NCI-H2196 (cell line): ENCODE data around the gene MYLIP.

Source experiments
- DNase-seq: peaks from one replicate; lab custom pipeline; 2025; ENCODE audit not compliant: unreplicated experiment; lab: John Stamatoyannopoulos, UW

The MYLIP gene

GRCh38 chr6:16128759-16129622 lies at the start of gene MYLIP:
TSS of gene MYLIP (plus strand) at chr6:16129086. CDS start at chr6:16129323, 237 bp downstream.
- peak; percentile 96 for DNase-seq

- no peak for DNase-seq
Observed at GRCh38 chr6:16079354-16079753, 49.5 kb upstream of the MYLIP start.

GRCh38 chr6:16080204-16080603 lies 48.7 kb upstream of the MYLIP start:
- no peak for DNase-seq

GRCh38 chr6:16081326-16081725 lies 47.6 kb upstream of the MYLIP start:
- no peak for DNase-seq

GRCh38 chr6:16082361-16082760 lies 46.5 kb upstream of the MYLIP start:
- DNase-seq, result no peak

GRCh38 chr6:16086965-16087364 lies 41.9 kb upstream of the MYLIP start:
- no peak for DNase-seq

GRCh38 chr6:16087386-16087785 lies 41.5 kb upstream of the MYLIP start:
- DNase-seq, result no peak

- no peak for DNase-seq
Observed at GRCh38 chr6:16088409-16088808, 40.5 kb upstream of the MYLIP start.

- no peak for DNase-seq
Observed at GRCh38 chr6:16089232-16090062, 39.4 kb upstream of the MYLIP start.

- DNase-seq, result no peak
Observed at GRCh38 chr6:16090452-16090851, 38.4 kb upstream of the MYLIP start.

GRCh38 chr6:16090920-16091319 lies 38.0 kb upstream of the MYLIP start:
- DNase-seq, result no peak

GRCh38 chr6:16092140-16092539 lies 36.7 kb upstream of the MYLIP start:
- no peak for DNase-seq

GRCh38 chr6:16092990-16093389 lies 35.9 kb upstream of the MYLIP start:
- no peak for DNase-seq

GRCh38 chr6:16095180-16095579 lies 33.7 kb upstream of the MYLIP start:
- DNase-seq, result no peak

- no peak for DNase-seq
Observed at GRCh38 chr6:16097382-16098171, 31.3 kb upstream of the MYLIP start.

- DNase-seq, result no peak
Observed at GRCh38 chr6:16098211-16098610, 30.7 kb upstream of the MYLIP start.

GRCh38 chr6:16102208-16102607 lies 26.7 kb upstream of the MYLIP start:
- no peak for DNase-seq

- DNase-seq, result no peak
Observed at GRCh38 chr6:16103722-16104121, 25.2 kb upstream of the MYLIP start.

GRCh38 chr6:16104624-16105433 lies 24.1 kb upstream of the MYLIP start:
- DNase-seq, result no peak

- DNase-seq, result no peak
Observed at GRCh38 chr6:16105854-16106253, 23.0 kb upstream of the MYLIP start.
